ENCODE data around the gene NBEAL1. TPM values are rescaled to one million over a fixed set of nuclear protein-coding genes. Genes with fewer than 3 reads are reported as not detected.

The NBEAL1 gene
- total and polyA plus RNA-seq, 2 of the 8 experiments (the other 6 are each of a cell fraction or from before 2014, with no cell fraction given) = 2.3 to 10.7 TPM

DNA sequence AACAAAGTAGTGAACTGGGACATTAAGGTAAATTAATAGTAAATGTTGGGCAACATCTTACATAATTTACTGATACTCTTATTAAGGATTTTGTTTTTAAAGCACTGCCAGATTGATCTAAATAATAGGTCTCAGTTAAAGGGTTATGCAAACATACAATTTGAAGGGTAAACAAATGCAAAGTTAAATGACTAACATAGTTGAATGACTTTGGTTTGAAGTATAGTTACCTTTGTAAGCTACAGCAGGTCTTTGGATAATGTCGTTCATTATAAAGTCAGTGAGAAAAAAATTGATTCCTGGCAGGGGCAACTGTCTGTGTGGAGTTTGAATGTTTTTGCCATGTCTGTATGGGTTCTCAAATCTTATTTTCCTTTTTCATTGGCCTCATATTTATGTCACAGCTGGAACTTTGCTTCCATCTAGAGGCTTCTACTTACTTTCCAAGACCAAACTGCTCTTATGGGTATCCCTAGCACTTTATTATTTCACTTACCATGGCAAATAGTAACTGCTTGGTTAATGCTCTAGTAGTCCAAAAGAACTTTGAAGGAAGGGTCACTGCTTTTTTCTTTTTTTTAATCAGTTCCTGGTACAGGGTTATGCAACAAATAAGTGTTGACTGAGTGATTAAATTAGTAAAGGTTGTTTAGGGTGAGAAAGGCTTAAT lies 107.8 kb downstream of the NBEAL1 start:
- Histone ChIP-seq H3K4me3 (ENCODE audit: extremely low read depth in 1 of 4, insufficient read depth in 2 of 4, low read depth in 3 of 4, low read length in 4 of 4) (no peak overlapping the region), H4K91ac (replicated peaks; ENCODE audit: insufficient read length, low read length) (no peak overlapping the region), H2BK20ac (ENCODE audit: low read length) (no peak overlapping the region), H2AK5ac (ENCODE audit: low read depth, low read length) (no peak overlapping the region), H4K20me1 (replicated peaks in 1 of 2; ENCODE audit: control insufficient read depth in 1 of 2, insufficient read depth in 2 of 2, low read length in 2 of 2) (no peaks in the 10 kb centered on the region), H3K79me1 (ENCODE audit: low read depth, low read length) (no peaks in the 10 kb centered on the region), H3K23me2 (ENCODE audit: low read depth, low read length) (no peaks in the 10 kb centered on the region), H4K5ac (ENCODE audit: insufficient read length, low read depth, low read length) (no peak overlapping the region), H3K9ac (replicated peaks in 1 of 4; ENCODE audit: extremely low read depth in 1 of 4, low read depth in 3 of 4, low read length in 3 of 4) (no peak overlapping the region), H4K8ac (ENCODE audit: extremely low read depth, insufficient read depth, low read length) (no peak overlapping the region), H3K14ac (ENCODE audit: insufficient read length) (no peak overlapping the region), H3K79me2 (ENCODE audit: control insufficient read depth in 1 of 2, insufficient read depth in 2 of 2, low read length in 2 of 2) (no peaks in the 10 kb centered on the region), H3K23ac (ENCODE audit: insufficient read length) (no peak overlapping the region), H3K27me3 (replicated peaks in 1 of 4; ENCODE audit: control insufficient read depth in 3 of 4, extremely low read depth in 1 of 4, insufficient read depth in 3 of 4, low read length in 3 of 4) (no peaks in the 10 kb centered on the region), H3K4ac (replicated peaks; ENCODE audit: insufficient read length, low read depth, low read length) (no peak overlapping the region), H3K9me3 (ENCODE audit: insufficient read depth in 2 of 2, low read depth in 1 of 2, low read length in 1 of 2) (no peaks in the 10 kb centered on the region), H3K4me2 (ENCODE audit: insufficient read depth in 1 of 2, low read depth in 2 of 2, low read length in 2 of 2) (no peak overlapping the region), H3K18ac (ENCODE audit: extremely low read depth, low read length) (no peak overlapping the region), H3K56ac (replicated peaks; ENCODE audit: insufficient read length, low read depth, low read length) (no peak overlapping the region), H2BK5ac (ENCODE audit: low read depth, low read length) (no peak overlapping the region), H2AFZ (ENCODE audit: low read length) (no peak overlapping the region), H2BK15ac (ENCODE audit: low read length) (no peak overlapping the region), H3K36me3 (ENCODE audit: control insufficient read depth in 2 of 4, insufficient read depth in 4 of 4, low read length in 3 of 4) (no peaks in the 10 kb centered on the region), H2BK12ac (ENCODE audit: low read depth, low read length) (no peak overlapping the region), H3K4me1 (replicated peaks in 1 of 4; ENCODE audit: control insufficient read depth in 3 of 4, insufficient read depth in 4 of 4, low read length in 3 of 4) (no peaks in the 10 kb centered on the region), H3K27ac (ENCODE audit: low read depth, low read length) (no peak overlapping the region), H2BK120ac (replicated peaks; ENCODE audit: low read depth, low read length) (no peak overlapping the region)
- TF ChIP-seq RAD21 (IDR thresholded peaks at IDR 0.05 in 1 of 2, conservative IDR thresholded peaks at IDR 0.05 in 1 of 2; ENCODE audit: low read depth in 2 of 2, low read length in 2 of 2) = peak; percentile 41 to 43
- TF ChIP-seq, protein P1, sequence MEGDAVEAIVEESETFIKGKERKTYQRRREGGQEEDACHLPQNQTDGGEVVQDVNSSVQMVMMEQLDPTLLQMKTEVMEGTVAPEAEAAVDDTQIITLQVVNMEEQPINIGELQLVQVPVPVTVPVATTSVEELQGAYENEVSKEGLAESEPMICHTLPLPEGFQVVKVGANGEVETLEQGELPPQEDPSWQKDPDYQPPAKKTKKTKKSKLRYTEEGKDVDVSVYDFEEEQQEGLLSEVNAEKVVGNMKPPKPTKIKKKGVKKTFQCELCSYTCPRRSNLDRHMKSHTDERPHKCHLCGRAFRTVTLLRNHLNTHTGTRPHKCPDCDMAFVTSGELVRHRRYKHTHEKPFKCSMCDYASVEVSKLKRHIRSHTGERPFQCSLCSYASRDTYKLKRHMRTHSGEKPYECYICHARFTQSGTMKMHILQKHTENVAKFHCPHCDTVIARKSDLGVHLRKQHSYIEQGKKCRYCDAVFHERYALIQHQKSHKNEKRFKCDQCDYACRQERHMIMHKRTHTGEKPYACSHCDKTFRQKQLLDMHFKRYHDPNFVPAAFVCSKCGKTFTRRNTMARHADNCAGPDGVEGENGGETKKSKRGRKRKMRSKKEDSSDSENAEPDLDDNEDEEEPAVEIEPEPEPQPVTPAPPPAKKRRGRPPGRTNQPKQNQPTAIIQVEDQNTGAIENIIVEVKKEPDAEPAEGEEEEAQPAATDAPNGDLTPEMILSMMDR (IDR thresholded peaks at IDR 0.05; ENCODE audit: control extremely low read depth in 1 of 3, insufficient read depth in 1 of 3, low read depth in 1 of 3, low read length in 3 of 3) = peak in 1 of 3 experiments; percentile 10; a peak in 1 of 4 replicates
- TF ChIP-seq CREB1 (IDR thresholded peaks at IDR 0.05) = no peak
- TF ChIP-seq NANOG (IDR thresholded peaks at IDR 0.05; ENCODE audit: insufficient read depth, low read depth, low read length, poor library complexity, severe bottlenecking) = no peak
- no peak for TF ChIP-seq TAF1 (IDR thresholded peaks at IDR 0.05; ENCODE audit: low read depth, low read length)
- TF ChIP-seq SUZ12 (IDR thresholded peaks at IDR 0.05; ENCODE audit: low read length) = no peak
- TF ChIP-seq GABPA (IDR thresholded peaks at IDR 0.05; ENCODE audit: borderline replicate concordance, insufficient read depth, low read length) = no peak
- no peak for TF ChIP-seq POLR2AphosphoS5 (IDR thresholded peaks at IDR 0.05; ENCODE audit: low read depth, low read length)
- no peak for TF ChIP-seq FOSL1 (IDR thresholded peaks at IDR 0.05; ENCODE audit: insufficient read depth, low read depth, low read length)
- TF ChIP-seq KDM1A (IDR thresholded peaks at IDR 0.05; ENCODE audit: borderline replicate concordance, low read length) = no peak
- FAIRE-seq (peak; percentile 72), DNase-seq (ENCODE audit: low read depth in 1 of 2, low spot score in 2 of 2) (no peak)
- 78% methylated on average over 1 of the region's 1 CpG; no CpG with 5 or more reads in 1 of the 2 experiments for WGBS, 2 experiments (ENCODE audit: extremely low coverage in 1 of 2, insufficient coverage in 1 of 2, insufficient read length in 1 of 2, insufficient replicate concordance in 2 of 2, low coverage in 1 of 2, low lambda C conversion rate in 2 of 2, missing lambda C conversion rate in 1 of 2)
- POLR2A ChIA-PET (ENCODE audit: partially characterized antibody) = no interaction called here
- CTCF ChIA-PET (ENCODE audit: partially characterized antibody) = no interaction called here
